Esophagus squamous epithelium (tissue), 4 donors: Measurements from ENCODE around the gene CHEK1.

Source experiments
- POLR2A ChIP-seq, 4 donors: fragments of 450-650 bp; IDR thresholded peaks; one replicate each; pipeline ENCODE4 v1.6.1; 2017; ENCODE audit warnings: antibody characterized with exemption in 4 of 4, mild to moderate bottlenecking in 4 of 4, moderate library complexity in 3 of 4
- TF ChIP-seq, protein P1 (sequence below), 6 experiments: fragments of 450-650 bp in 4 of 6; fragments of 200-600 bp in 2 of 6; sonication (generic) in 2 of 6; IDR thresholded peaks; one replicate each; pipeline ENCODE4 v1.5.1; 2016 to 2019; ENCODE audit warnings: antibody characterized with exemption in 6 of 6, mild to moderate bottlenecking in 4 of 6, moderate library complexity in 4 of 6

DNA sequence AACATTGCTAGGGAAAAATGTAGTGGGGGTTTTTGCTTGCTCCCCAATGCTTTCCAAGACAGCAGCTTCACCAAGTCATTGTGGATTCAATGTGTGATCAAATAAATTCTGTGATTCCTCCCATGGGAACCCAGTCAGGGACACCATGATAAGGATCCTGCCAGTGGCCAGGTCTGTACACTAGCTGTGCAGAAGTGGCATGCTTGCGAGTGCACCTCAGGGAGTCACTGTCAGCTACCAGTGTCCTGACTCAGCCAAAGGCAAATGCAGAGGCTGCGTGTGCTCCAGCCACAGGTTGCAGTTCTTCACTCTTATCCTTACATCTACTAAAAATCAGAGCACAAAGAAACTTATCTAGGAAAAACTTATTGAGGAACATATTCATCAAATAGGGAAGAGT lies 65.0 kb downstream of the CHEK1 start:
- TF ChIP-seq, protein P1, sequence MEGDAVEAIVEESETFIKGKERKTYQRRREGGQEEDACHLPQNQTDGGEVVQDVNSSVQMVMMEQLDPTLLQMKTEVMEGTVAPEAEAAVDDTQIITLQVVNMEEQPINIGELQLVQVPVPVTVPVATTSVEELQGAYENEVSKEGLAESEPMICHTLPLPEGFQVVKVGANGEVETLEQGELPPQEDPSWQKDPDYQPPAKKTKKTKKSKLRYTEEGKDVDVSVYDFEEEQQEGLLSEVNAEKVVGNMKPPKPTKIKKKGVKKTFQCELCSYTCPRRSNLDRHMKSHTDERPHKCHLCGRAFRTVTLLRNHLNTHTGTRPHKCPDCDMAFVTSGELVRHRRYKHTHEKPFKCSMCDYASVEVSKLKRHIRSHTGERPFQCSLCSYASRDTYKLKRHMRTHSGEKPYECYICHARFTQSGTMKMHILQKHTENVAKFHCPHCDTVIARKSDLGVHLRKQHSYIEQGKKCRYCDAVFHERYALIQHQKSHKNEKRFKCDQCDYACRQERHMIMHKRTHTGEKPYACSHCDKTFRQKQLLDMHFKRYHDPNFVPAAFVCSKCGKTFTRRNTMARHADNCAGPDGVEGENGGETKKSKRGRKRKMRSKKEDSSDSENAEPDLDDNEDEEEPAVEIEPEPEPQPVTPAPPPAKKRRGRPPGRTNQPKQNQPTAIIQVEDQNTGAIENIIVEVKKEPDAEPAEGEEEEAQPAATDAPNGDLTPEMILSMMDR (IDR thresholded peaks at IDR 0.05): no peak
- TF ChIP-seq POLR2A (IDR thresholded peaks at IDR 0.05): no peak
